Lung (tissue), 12 donors: ENCODE results near the gene FBXO27. TPM values are rescaled to one million over a fixed set of nuclear protein-coding genes. Genes with fewer than 3 reads are reported as not detected.

Experiments
- ATAC-seq: fragments of 200-7000 bp; cut with Tn5 transposase; one replicate; pipeline ENCODE4 v1.9.1; 2020; ENCODE audit warnings: moderate number of reproducible peaks; ENCODE audit not compliant: insufficient read depth, low FRiP score
- DNase-seq, 3 donors: peaks; one replicate each; pipeline ENCODE4 v3.0.0-alpha.2; 2013 to 2017
- H3K27ac ChIP-seq, 2 donors: one replicate each; pipeline ENCODE4 v1.5.1; 2013; ENCODE audit warnings: mild to moderate bottlenecking in 2 of 2, moderate library complexity in 2 of 2, control low read depth in 1 of 2, inconsistent platforms in 1 of 2, low read depth in 1 of 2, low read length in 1 of 2
- H3K27me3 ChIP-seq, 3 donors: one replicate each; pipeline ENCODE4 v1.5.1; 2013; ENCODE audit warnings: low read length in 2 of 3; ENCODE audit not compliant: control insufficient read depth in 3 of 3, insufficient read depth in 3 of 3
- H3K36me3 ChIP-seq, 4 donors: one replicate each; pipeline ENCODE4 v1.5.1; 2013; ENCODE audit warnings: low read length in 4 of 4, mild to moderate bottlenecking in 1 of 4, moderate library complexity in 1 of 4; ENCODE audit not compliant: control insufficient read depth in 4 of 4, insufficient read depth in 4 of 4
- H3K4me1 ChIP-seq, 5 donors: one replicate each; pipeline ENCODE4 v1.5.1; 2013; ENCODE audit warnings: low read length in 5 of 5, mild to moderate bottlenecking in 2 of 5, moderate library complexity in 1 of 5; ENCODE audit not compliant: control insufficient read depth in 5 of 5, insufficient read depth in 5 of 5
- H3K4me3 ChIP-seq: one replicate; pipeline ENCODE4 v1.5.1; 2013; ENCODE audit warnings: mild to moderate bottlenecking, control low read depth, moderate library complexity
- H3K9ac ChIP-seq, 2 donors: one replicate each; pipeline ENCODE4 v1.5.1; 2013; ENCODE audit warnings: low read length in 2 of 2, control low read depth in 1 of 2; ENCODE audit not compliant: insufficient read depth in 1 of 2
- H3K9me3 ChIP-seq, 4 donors: one replicate each; pipeline ENCODE4 v1.5.1; 2013; ENCODE audit warnings: low read length in 3 of 4, mild to moderate bottlenecking in 1 of 4, moderate library complexity in 1 of 4; ENCODE audit not compliant: control insufficient read depth in 4 of 4, insufficient read depth in 3 of 4
- CTCF ChIP-seq: IDR thresholded peaks from 2 replicates; pipeline ENCODE4 v1.5.1; 2012; ENCODE audit warnings: mild to moderate bottlenecking; ENCODE audit errors: control extremely low read depth, extremely low read depth
- WGBS, 2 donors: extraction: QIAGEN DNeasy Blood & Tissue Kit; methylation state at CpG; one replicate each; pipeline ENCODE4 v1.1.7; 2013; 5-methylcytosine and 5-hydroxymethylcytosine counted together
- polyA plus RNA-seq, 2 donors: library from polyadenylated mRNA; stranded (reverse); fragments of 200-250 nt; gene quantifications; one replicate each; pipeline ENCODE4 v1.2.1, GENCODE V29; 2013
- total RNA-seq, 2 donors: library from RNA; depleted of rRNA in 1 of 2; stranded (reverse); fragments of >200 nt in 1 of 2; gene quantifications; one replicate each; pipeline ENCODE4 v1.2.1, GENCODE V29; 2014 to 2021
- donor health status: control.
- donor health status: control.
- donor health status: Bipolar disorder and iron deficiency.
- donor health status: healthy.
- donor health status: DM: yes; HTN: yes; CAD: no.

Gene FBXO27
- total and polyA plus RNA-seq, 4 donors = 2.8 to 18.0 (median 5.6) TPM

GRCh38 chr19:39067104-39067503 lies 34.8 kb upstream of the FBXO27 start:
- Histone ChIP-seq H3K4me1 (peaks cover 0 to 2% (median 0%) of the 10 kb centered on the region in 5 donors), H3K36me3 (no peaks in the 10 kb centered on the region), H3K27me3 (no peaks in the 10 kb centered on the region), H3K27ac (no peak overlapping the region), H3K9ac (no peak overlapping the region), H3K9me3 (no peaks in the 10 kb centered on the region), H3K4me3 (no peak overlapping the region)
- 85 to 90% methylated on average over 4 of the region's 4 CpGs for WGBS, 2 donors
- DNase-seq (no peak), ATAC-seq (no peak)
- TF ChIP-seq CTCF = no peak

DNA sequence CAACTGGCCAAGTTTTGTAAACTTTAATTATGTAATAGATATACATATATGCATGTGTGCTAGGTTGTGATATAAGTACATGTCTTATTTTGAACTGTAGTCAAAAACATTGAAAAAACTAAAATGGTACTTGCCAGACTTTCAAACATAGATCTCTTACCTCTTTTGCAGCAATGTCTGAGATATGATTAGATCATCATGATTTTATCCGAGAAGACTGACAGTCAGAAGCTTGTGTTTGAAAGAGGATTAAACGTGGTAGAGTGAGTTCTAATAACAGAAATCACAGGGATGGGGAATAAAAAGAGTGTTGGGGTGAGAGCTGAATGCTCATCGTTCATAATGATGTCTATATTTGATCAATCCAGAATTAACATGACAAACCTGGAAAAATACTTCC lies 33.6 kb upstream of the FBXO27 start:
- H3K27me3 ChIP-seq = no peaks in the 10 kb centered on the region
- H3K4me3 ChIP-seq = no peak overlapping the region
- WGBS, 2 donors = 79 to 84% methylated on average over 3 of the region's 3 CpGs
- H3K36me3 ChIP-seq = no peaks in the 10 kb centered on the region
- TF ChIP-seq CTCF = no peak
- no peak overlapping the region for H3K9ac ChIP-seq
- no peak for DNase-seq
- no peak overlapping the region for H3K27ac ChIP-seq
- H3K9me3 ChIP-seq = no peaks in the 10 kb centered on the region
- peaks cover 0 to 2% (median 0%) of the 10 kb centered on the region in 5 donors for H3K4me1 ChIP-seq
- ATAC-seq = no peak

DNA sequence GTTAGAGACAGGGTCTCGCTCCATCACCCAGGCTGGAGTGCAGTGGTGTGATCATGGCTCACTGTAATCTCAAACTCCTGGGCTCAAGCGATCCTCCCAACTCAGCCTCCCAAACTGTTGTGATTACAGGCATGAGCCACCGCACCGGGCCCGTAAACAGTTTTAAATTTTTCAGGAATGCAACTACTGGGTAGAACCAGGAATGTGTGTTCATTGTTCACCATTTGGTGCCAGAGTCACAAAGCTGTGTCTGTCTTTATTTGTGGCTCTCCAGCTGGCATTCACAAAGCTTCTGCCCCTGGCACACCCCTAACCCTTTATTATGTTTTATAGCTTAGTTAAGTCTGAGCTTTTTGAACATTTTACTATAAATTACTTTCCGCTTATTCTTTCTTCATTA lies 32.1 kb upstream of the FBXO27 start:
- DNase-seq = no peak
- no peak for ATAC-seq
- no peak overlapping the region for H3K4me3 ChIP-seq
- no peaks in the 10 kb centered on the region for H3K36me3 ChIP-seq
- H3K27me3 ChIP-seq = no peaks in the 10 kb centered on the region
- WGBS, 2 donors = 95 to 97% methylated on average over 6 of the region's 6 CpGs
- H3K9me3 ChIP-seq = no peaks in the 10 kb centered on the region
- no peak for TF ChIP-seq CTCF
- no peak overlapping the region for H3K9ac ChIP-seq
- H3K4me1 ChIP-seq = peaks cover 0 to 2% (median 0%) of the 10 kb centered on the region in 5 donors
- H3K27ac ChIP-seq = no peak overlapping the region

GRCh38 chr19:39060171-39060570 lies 27.8 kb upstream of the FBXO27 start:
- no peak overlapping the region for H3K27ac ChIP-seq
- H3K9me3 ChIP-seq = no peaks in the 10 kb centered on the region
- no peak overlapping the region for H3K4me3 ChIP-seq
- no peaks in the 10 kb centered on the region for H3K36me3 ChIP-seq
- ATAC-seq = no peak
- no peaks in the 10 kb centered on the region for H3K27me3 ChIP-seq
- TF ChIP-seq CTCF = no peak
- 63 to 71% methylated on average over 4 of the region's 4 CpGs for WGBS, 2 donors
- DNase-seq = no peak
- no peak overlapping the region for H3K9ac ChIP-seq
- peaks cover 0 to 2% (median 0%) of the 10 kb centered on the region in 5 donors for H3K4me1 ChIP-seq
